Panc1 (cell line): Measurements from ENCODE around the gene ARHGAP4. TPM values are rescaled to one million over a fixed set of nuclear protein-coding genes. Genes with fewer than 3 reads are reported as not detected.
A peak's percentile ranks its signal among the peaks of the same experiment; 100 is the strongest.

Experiments used
- ATAC-seq: fragments of 200-7000 bp; cut with Tn5 transposase; 2 replicates; pipeline ENCODE4 v1.9.1; 2020; ENCODE audit warnings: mild to moderate bottlenecking, moderate library complexity
- BruUV-seq: library from RNA; stranded (reverse); fragments of 400-500 nt; replicated peaks from 2 replicates; lab custom pipeline; 2021; lab: Mats Ljungman, UMichigan
- CTCF ChIA-PET: fragments of 300-600 bp; sonication (Branson Sonifier 250); formaldehyde crosslinking; loops from one replicate; lab custom pipeline; 2022; ENCODE audit warnings: antibody characterized with exemption; lab: Charles Lee
- POLR2A ChIA-PET: fragments of 300-600 bp; sonication (Branson Sonifier 250); formaldehyde crosslinking; loops from one replicate; lab custom pipeline; 2022; ENCODE audit warnings: antibody characterized with exemption; lab: Charles Lee
- DNase-seq: peaks from one replicate; pipeline ENCODE4 v3.0.0-alpha.2; 2010; ENCODE audit warnings: low read depth, low spot score
- H3K27ac ChIP-seq: 2 replicates; pipeline ENCODE4 v1.5.1; 2011; ENCODE audit warnings: mild to moderate bottlenecking, low read length, inconsistent platforms
- H3K27me3 ChIP-seq: fragments of 200-500 bp; sonication (Bioruptor generic); 2 replicates; pipeline ENCODE4 v1.6.0; 2014; ENCODE audit warnings: low read length, inconsistent platforms; ENCODE audit not compliant: control insufficient read depth, insufficient read depth
- H3K36me3 ChIP-seq: fragments of 200-500 bp; sonication (Bioruptor generic); 2 replicates; pipeline ENCODE4 v1.5.1; 2014; ENCODE audit warnings: inconsistent platforms, mild to moderate bottlenecking, low read length, moderate library complexity; ENCODE audit not compliant: control insufficient read depth, insufficient read depth
- H3K4me1 ChIP-seq: 2 replicates; pipeline ENCODE4 v1.5.1; 2011; ENCODE audit warnings: inconsistent platforms, mild to moderate bottlenecking, low read length, moderate library complexity; ENCODE audit not compliant: control insufficient read depth, insufficient read depth
- H3K4me3 ChIP-seq, 2 experiments: 2 replicates each; pipeline ENCODE4 v1.5.1; 2011 to 2012; ENCODE audit warnings: low read depth in 2 of 2, low read length in 2 of 2, mild to moderate bottlenecking in 2 of 2, inconsistent platforms in 1 of 2, moderate library complexity in 1 of 2
- H3K9me3 ChIP-seq: fragments of 200-500 bp; sonication (Bioruptor generic); 2 replicates; pipeline ENCODE4 v1.5.1; 2014; ENCODE audit warnings: low read depth, mild to moderate bottlenecking, inconsistent platforms, low read length, moderate library complexity; ENCODE audit not compliant: control insufficient read depth, insufficient read depth
- POLR2AphosphoS5 ChIP-seq: IDR thresholded peaks from 2 replicates; pipeline ENCODE4 v1.6.1; 2012; ENCODE audit warnings: mild to moderate bottlenecking, low read depth, low read length, moderate library complexity
- SIN3A ChIP-seq: IDR thresholded peaks from 2 replicates; pipeline ENCODE4 v1.6.1; 2012; ENCODE audit warnings: low read depth, mild to moderate bottlenecking, low read length, moderate library complexity, borderline replicate concordance; ENCODE audit not compliant: insufficient read depth
- TCF7L2 ChIP-seq: IDR thresholded peaks from 2 replicates; pipeline ENCODE4 v1.6.1; 2011; ENCODE audit warnings: mild to moderate bottlenecking, low read depth, low read length, inconsistent platforms
- in situ Hi-C: cut with HindIII; loops from 2 replicates; pipeline ENCODE4 v1.10.0; 2016; ENCODE audit warnings: low sequenced_read_pairs, low pct_unique_long_range_greater_than_20kb
- intact Hi-C: fragments of 100-400 bp; cut with micrococcal nuclease; formaldehyde crosslinking; loops from one replicate; pipeline ENCODE4 v1.10.0; 2022; ENCODE audit not compliant: unreplicated experiment
- total RNA-seq: library from RNA; stranded (reverse); gene quantifications from one replicate; pipeline ENCODE4 v1.2.1, GENCODE V29; 2021; ENCODE audit not compliant: unreplicated experiment
- TF ChIP-seq, protein P1 (sequence below), 2 experiments: IDR thresholded peaks; 2 replicates each; pipeline ENCODE4 v1.6.1; 2011 to 2012; ENCODE audit warnings: low read depth in 2 of 2, control low read depth in 1 of 2, low read length in 1 of 2, mild to moderate bottlenecking in 1 of 2, moderate library complexity in 1 of 2; ENCODE audit not compliant: insufficient read depth in 1 of 2
- TF ChIP-seq, protein P2 (sequence below): fragments of 450-650 bp; IDR thresholded peaks from 2 replicates; pipeline ENCODE4 v1.5.1; 2017; ENCODE audit warnings: mild to moderate bottlenecking

Gene ARHGAP4
- total RNA-seq, 1 experiment from 2014 or later: 225 TPM

DNA sequence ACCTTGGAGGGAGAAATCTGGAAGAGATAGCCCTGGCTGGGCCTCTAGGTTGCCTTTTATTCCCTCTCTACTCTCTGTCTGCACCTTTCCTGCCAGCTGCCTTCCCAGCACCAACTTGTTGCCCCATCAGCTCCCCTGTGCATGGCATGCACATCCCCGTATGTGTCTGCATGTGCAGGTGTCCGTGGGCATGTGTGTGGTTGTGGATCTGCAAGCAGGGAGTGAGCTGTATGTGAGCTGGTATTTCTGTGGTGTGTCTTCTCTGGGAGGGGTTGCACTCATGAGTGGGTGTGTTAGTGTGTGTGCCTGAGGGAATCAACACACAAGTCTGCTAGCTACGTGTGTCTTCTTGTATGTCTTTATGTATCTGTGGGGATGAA, 50.0 kb downstream of the ARHGAP4 start:
- intact Hi-C loops (no loop called here), in situ Hi-C loops (no loop called here)
- DNase-seq (no peak), ATAC-seq (no peak; the same call in 1 of the 2 replicates)
- ChIA-PET CTCF (interaction anchor here (0.6 kb wide), 1 partner anchor 35 kb away, joined by 5 read pairs; no protein-coding TSS in a partner anchor), POLR2A (interaction anchor here (0.5 to 0.7 kb wide), 2 partner anchors 14 to 15 kb away, joined by 4 to 6 read pairs; no protein-coding TSS in a partner anchor)
- no TSS peak for BruUV-seq
- Histone ChIP-seq H3K36me3 (no peaks in the 10 kb centered on the region; the same call in 1 of the 2 replicates), H3K27me3 (no peaks in the 10 kb centered on the region), H3K4me3 (no peak overlapping the region), H3K27ac (no peak overlapping the region), H3K9me3 (no peaks in the 10 kb centered on the region), H3K4me1 (peaks cover 48% of the 10 kb centered on the region)
- no peak for TF ChIP-seq SIN3A
- TF ChIP-seq POLR2AphosphoS5: no peak; the same call in 1 of the 2 replicates
- TF ChIP-seq, protein P1, sequence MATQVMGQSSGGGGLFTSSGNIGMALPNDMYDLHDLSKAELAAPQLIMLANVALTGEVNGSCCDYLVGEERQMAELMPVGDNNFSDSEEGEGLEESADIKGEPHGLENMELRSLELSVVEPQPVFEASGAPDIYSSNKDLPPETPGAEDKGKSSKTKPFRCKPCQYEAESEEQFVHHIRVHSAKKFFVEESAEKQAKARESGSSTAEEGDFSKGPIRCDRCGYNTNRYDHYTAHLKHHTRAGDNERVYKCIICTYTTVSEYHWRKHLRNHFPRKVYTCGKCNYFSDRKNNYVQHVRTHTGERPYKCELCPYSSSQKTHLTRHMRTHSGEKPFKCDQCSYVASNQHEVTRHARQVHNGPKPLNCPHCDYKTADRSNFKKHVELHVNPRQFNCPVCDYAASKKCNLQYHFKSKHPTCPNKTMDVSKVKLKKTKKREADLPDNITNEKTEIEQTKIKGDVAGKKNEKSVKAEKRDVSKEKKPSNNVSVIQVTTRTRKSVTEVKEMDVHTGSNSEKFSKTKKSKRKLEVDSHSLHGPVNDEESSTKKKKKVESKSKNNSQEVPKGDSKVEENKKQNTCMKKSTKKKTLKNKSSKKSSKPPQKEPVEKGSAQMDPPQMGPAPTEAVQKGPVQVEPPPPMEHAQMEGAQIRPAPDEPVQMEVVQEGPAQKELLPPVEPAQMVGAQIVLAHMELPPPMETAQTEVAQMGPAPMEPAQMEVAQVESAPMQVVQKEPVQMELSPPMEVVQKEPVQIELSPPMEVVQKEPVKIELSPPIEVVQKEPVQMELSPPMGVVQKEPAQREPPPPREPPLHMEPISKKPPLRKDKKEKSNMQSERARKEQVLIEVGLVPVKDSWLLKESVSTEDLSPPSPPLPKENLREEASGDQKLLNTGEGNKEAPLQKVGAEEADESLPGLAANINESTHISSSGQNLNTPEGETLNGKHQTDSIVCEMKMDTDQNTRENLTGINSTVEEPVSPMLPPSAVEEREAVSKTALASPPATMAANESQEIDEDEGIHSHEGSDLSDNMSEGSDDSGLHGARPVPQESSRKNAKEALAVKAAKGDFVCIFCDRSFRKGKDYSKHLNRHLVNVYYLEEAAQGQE (IDR thresholded peaks at IDR 0.05; ENCODE audit: insufficient read depth in 1 of 2, low read depth in 2 of 2, low read length in 1 of 2): peak in 1 of 2 experiments; percentile 66; a peak in 1 of 4 replicates
- TF ChIP-seq TCF7L2: no peak
- TF ChIP-seq, protein P2, sequence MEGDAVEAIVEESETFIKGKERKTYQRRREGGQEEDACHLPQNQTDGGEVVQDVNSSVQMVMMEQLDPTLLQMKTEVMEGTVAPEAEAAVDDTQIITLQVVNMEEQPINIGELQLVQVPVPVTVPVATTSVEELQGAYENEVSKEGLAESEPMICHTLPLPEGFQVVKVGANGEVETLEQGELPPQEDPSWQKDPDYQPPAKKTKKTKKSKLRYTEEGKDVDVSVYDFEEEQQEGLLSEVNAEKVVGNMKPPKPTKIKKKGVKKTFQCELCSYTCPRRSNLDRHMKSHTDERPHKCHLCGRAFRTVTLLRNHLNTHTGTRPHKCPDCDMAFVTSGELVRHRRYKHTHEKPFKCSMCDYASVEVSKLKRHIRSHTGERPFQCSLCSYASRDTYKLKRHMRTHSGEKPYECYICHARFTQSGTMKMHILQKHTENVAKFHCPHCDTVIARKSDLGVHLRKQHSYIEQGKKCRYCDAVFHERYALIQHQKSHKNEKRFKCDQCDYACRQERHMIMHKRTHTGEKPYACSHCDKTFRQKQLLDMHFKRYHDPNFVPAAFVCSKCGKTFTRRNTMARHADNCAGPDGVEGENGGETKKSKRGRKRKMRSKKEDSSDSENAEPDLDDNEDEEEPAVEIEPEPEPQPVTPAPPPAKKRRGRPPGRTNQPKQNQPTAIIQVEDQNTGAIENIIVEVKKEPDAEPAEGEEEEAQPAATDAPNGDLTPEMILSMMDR: no peak

DNA sequence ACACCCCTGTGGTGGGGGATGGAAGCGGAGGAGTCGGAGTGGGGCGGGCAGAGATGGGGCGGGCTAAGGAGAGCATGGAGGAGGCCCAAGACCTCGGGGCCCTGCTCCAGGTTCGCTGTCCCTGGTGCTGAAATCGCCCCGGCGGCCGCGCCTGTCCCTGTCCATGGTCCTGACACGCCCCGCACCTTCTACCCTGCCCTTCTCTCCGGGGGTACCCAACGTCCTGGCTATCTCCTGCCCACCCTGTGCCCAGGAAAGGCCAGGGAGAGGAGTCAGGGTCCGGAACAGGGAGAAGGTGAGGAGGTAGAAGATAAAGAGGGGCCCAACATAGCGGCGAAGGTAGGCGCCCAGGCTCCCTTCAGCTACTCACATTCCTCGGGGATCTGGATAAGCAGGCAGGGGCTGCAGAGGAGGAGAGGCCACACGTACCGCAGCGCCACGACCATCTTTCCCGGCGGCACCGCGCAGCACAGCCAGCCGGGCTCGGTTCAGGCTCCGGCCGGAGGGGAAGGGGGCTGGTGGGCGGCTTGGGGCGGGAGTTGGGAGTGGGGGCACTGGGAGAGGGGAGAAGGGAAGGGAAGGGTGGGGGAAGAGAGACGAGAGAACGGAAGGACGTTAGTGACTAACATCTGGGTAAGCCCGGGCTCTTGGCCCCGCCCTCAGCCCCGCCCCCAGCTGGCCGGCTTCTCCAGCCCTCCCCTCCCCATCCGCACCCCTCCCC, 50.5 kb downstream of the ARHGAP4 start:
- H3K4me3 ChIP-seq: no peak overlapping the region
- no TSS peak for BruUV-seq
- peak; percentile 99 for TF ChIP-seq SIN3A
- TF ChIP-seq, protein P1 (IDR thresholded peaks at IDR 0.05; ENCODE audit: insufficient read depth in 1 of 2, low read depth in 2 of 2, low read length in 1 of 2): peak in 1 of 2 experiments; percentile 100; a peak in 2 of 4 replicates
- TF ChIP-seq, protein P2: no peak
- TF ChIP-seq POLR2AphosphoS5: peak; percentile 37; the same call in 1 of the 2 replicates
- no peaks in the 10 kb centered on the region for H3K27me3 ChIP-seq
- peaks cover 42% of the 10 kb centered on the region for H3K4me1 ChIP-seq
- CTCF ChIA-PET: interaction anchor here (0.6 kb wide), 1 partner anchor 35 kb away, joined by 5 read pairs; no protein-coding TSS in a partner anchor
- in situ Hi-C loops: no loop called here
- no peaks in the 10 kb centered on the region for H3K9me3 ChIP-seq
- POLR2A ChIA-PET: interaction anchor here (0.5 to 0.7 kb wide), 2 partner anchors 15 kb away, joined by 4 to 6 read pairs; no protein-coding TSS in a partner anchor
- intact Hi-C loops: no loop called here
- ATAC-seq (peak; percentile 4; the same call in 1 of the 2 replicates), DNase-seq (no peak)
- no peak overlapping the region for H3K27ac ChIP-seq
- no peaks in the 10 kb centered on the region; the same call in 1 of the 2 replicates for H3K36me3 ChIP-seq
